ENCODE data around the gene TOR1A. TPM values are rescaled to one million over a fixed set of nuclear protein-coding genes. Genes with fewer than 3 reads are reported as not detected.

TOR1A gene
- total RNA-seq, 5 donors from 2014 or later (not counting 1 experiment from before 2014, with no cell fraction given): 16.6 to 39.3 (median 34.1) TPM

- no peak overlapping the region for H3K27ac ChIP-seq (ENCODE audit: low read length)
Observed at GRCh38 chr9:129809346-129809745, 14.6 kb downstream of the TOR1A start.

GRCh38 chr9:129806061-129806460, 17.9 kb downstream of the TOR1A start:
- ChIA-PET POLR2A (no interaction called here), CTCF (interaction anchor here (0.6 to 0.7 kb wide), 2 partner anchors 690 to 805 kb away, joined by 3 to 5 read pairs; no protein-coding TSS in a partner anchor)
- H3K36me3 ChIP-seq (ENCODE audit: control insufficient read depth in 2 of 2, extremely low read depth in 1 of 2, insufficient read depth in 1 of 2, low read length in 1 of 2): peaks cover 0 to 44% of the 10 kb centered on the region in 2 donors
- H3K4me1 Mint-ChIP-seq: peaks cover 25 to 37% (median 34%) of the 10 kb centered on the region in 3 donors
- ATAC-seq (replicated peaks in 1 of 4) (no peak), DNase-seq (no peak)
- H3K9me3 Mint-ChIP-seq: no peaks in the 10 kb centered on the region
- H3K27me3 Mint-ChIP-seq: no peaks in the 10 kb centered on the region
- peak overlapping the region in 2 of 3 donors; percentile 31 to 35 for H3K4me3 Mint-ChIP-seq
- peaks cover 28% of the 10 kb centered on the region for H3K36me3 Mint-ChIP-seq
- H3K9me3 ChIP-seq: no peaks in the 10 kb centered on the region
- H3K27ac Mint-ChIP-seq: peak overlapping the region; percentile 47 to 66
- H3K4me1 ChIP-seq (ENCODE audit: control insufficient read depth in 1 of 2, extremely low read depth in 1 of 2, insufficient read depth in 2 of 2, low read length in 2 of 2): peaks cover 6 to 23% of the 10 kb centered on the region in 2 experiments
- no peak overlapping the region for H3K4me3 ChIP-seq (ENCODE audit: control insufficient read depth in 1 of 2, extremely low read depth in 1 of 2, low read length in 1 of 2)
- no peaks in the 10 kb centered on the region for H3K27me3 ChIP-seq (replicated peaks in 1 of 2; ENCODE audit: control insufficient read depth in 2 of 2, extremely low read depth in 1 of 2, insufficient read depth in 2 of 2, low read length in 1 of 2)
- 89% methylated on average over 1 of the region's 4 CpGs for WGBS (ENCODE audit: insufficient coverage)
- no peak overlapping the region for H3K27ac ChIP-seq (ENCODE audit: low read length)

More at GRCh38 chr9:129809346-129809745, 14.6 kb downstream of the TOR1A start:
- 81% methylated on average over 8 of the region's 11 CpGs for WGBS (ENCODE audit: insufficient coverage)
- no peak for DNase-seq
- no peak for ATAC-seq (replicated peaks in 1 of 4)
- no peaks in the 10 kb centered on the region for H3K27me3 Mint-ChIP-seq
- ChIA-PET CTCF (interaction anchor here in 1 of 2 donors (0.6 kb wide), 1 partner anchor 9 kb away, joined by 6 read pairs; no protein-coding TSS in a partner anchor), POLR2A (no interaction called here)
- no peaks in the 10 kb centered on the region for H3K9me3 Mint-ChIP-seq
- no peak overlapping the region for H3K4me3 Mint-ChIP-seq
- Histone ChIP-seq H3K4me3 (ENCODE audit: control insufficient read depth in 1 of 2, extremely low read depth in 1 of 2, low read length in 1 of 2) (no peak overlapping the region), H3K36me3 (ENCODE audit: control insufficient read depth in 2 of 2, extremely low read depth in 1 of 2, insufficient read depth in 1 of 2, low read length in 1 of 2) (peaks cover 0 to 70% of the 10 kb centered on the region in 2 donors), H3K9me3 (no peaks in the 10 kb centered on the region), H3K27me3 (replicated peaks in 1 of 2; ENCODE audit: control insufficient read depth in 2 of 2, extremely low read depth in 1 of 2, insufficient read depth in 2 of 2, low read length in 1 of 2) (no peaks in the 10 kb centered on the region), H3K4me1 (ENCODE audit: control insufficient read depth in 1 of 2, extremely low read depth in 1 of 2, insufficient read depth in 2 of 2, low read length in 2 of 2) (peaks cover 0 to 15% of the 10 kb centered on the region in 2 experiments)
- H3K4me1 Mint-ChIP-seq: peaks cover 25 to 34% (median 33%) of the 10 kb centered on the region in 3 donors
- no peak overlapping the region for H3K27ac Mint-ChIP-seq
- peaks cover 35% of the 10 kb centered on the region for H3K36me3 Mint-ChIP-seq

GRCh38 chr9:129803676-129804060, 20.3 kb downstream of the TOR1A start:
- no peak for ATAC-seq (replicated peaks in 1 of 4)
- peak overlapping the region; percentile 55 to 80 for H3K27ac Mint-ChIP-seq
- POLR2A ChIA-PET: no interaction called here

GRCh38 chr9:129802833-129803675, 20.9 kb downstream of the TOR1A start, which contains the start of gene TOR1B:
Gene TOR1B (plus strand): TSS chr9:129803184. CDS start chr9:129803213, 29 bp downstream.
- peak; percentile 93 to 95 (median 95) for ATAC-seq (replicated peaks in 1 of 4)
- peaks cover 0 to 21% of the 10 kb centered on the region in 2 donors for H3K36me3 ChIP-seq (ENCODE audit: control insufficient read depth in 2 of 2, extremely low read depth in 1 of 2, insufficient read depth in 1 of 2, low read length in 1 of 2)
- ChIA-PET CTCF (interaction anchor here (0.7 kb wide), 3 partner anchors 20 to 383 kb away, joined by 3 read pairs; no protein-coding TSS in a partner anchor), POLR2A (interaction anchor here in 1 of 2 donors (0.5 kb wide), 1 partner anchor 174 kb away, joined by 4 read pairs; no protein-coding TSS in a partner anchor)
- H3K27ac Mint-ChIP-seq: peak within 1 kb of the TSS; percentile 94 to 96
- DNase-seq: peak; percentile 82 to 98 (median 91)
- H3K36me3 Mint-ChIP-seq: peaks cover 12% of the 10 kb centered on the region
- H3K4me3 Mint-ChIP-seq: peak within 1 kb of the TSS; percentile 85 to 91 (median 91)
- H3K4me1 Mint-ChIP-seq: peaks cover 25 to 30% (median 28%) of the 10 kb centered on the region in 3 donors
- no peaks in the 10 kb centered on the region for H3K9me3 Mint-ChIP-seq
- peak within 1 kb of the TSS; percentile 57 for H3K27ac ChIP-seq (ENCODE audit: low read length)
- H3K4me3 ChIP-seq (ENCODE audit: control insufficient read depth in 1 of 2, extremely low read depth in 1 of 2, low read length in 1 of 2): peak within 1 kb of the TSS; percentile 56 to 78
- H3K4me1 ChIP-seq (ENCODE audit: control insufficient read depth in 1 of 2, extremely low read depth in 1 of 2, insufficient read depth in 2 of 2, low read length in 2 of 2): peaks cover 6 to 23% of the 10 kb centered on the region in 2 experiments
- no peaks in the 10 kb centered on the region for H3K27me3 ChIP-seq (replicated peaks in 1 of 2; ENCODE audit: control insufficient read depth in 2 of 2, extremely low read depth in 1 of 2, insufficient read depth in 2 of 2, low read length in 1 of 2)
- no peaks in the 10 kb centered on the region for H3K9me3 ChIP-seq
- no peaks in the 10 kb centered on the region for H3K27me3 Mint-ChIP-seq
- WGBS (ENCODE audit: insufficient coverage): under 1% methylated on average over 89 of the region's 93 CpGs

More at GRCh38 chr9:129803676-129804060, 20.3 kb downstream of the TOR1A start:
- H3K9me3 ChIP-seq: no peaks in the 10 kb centered on the region
- no peaks in the 10 kb centered on the region for H3K27me3 Mint-ChIP-seq
- peaks cover 0 to 21% of the 10 kb centered on the region in 2 donors for H3K36me3 ChIP-seq (ENCODE audit: control insufficient read depth in 2 of 2, extremely low read depth in 1 of 2, insufficient read depth in 1 of 2, low read length in 1 of 2)
- peaks cover 25 to 30% (median 28%) of the 10 kb centered on the region in 3 donors for H3K4me1 Mint-ChIP-seq
- WGBS (ENCODE audit: insufficient coverage): 2% methylated on average over 14 of the region's 14 CpGs
- H3K4me3 ChIP-seq (ENCODE audit: control insufficient read depth in 1 of 2, extremely low read depth in 1 of 2, low read length in 1 of 2): peak overlapping the region; percentile 56 to 75
- peaks cover 14% of the 10 kb centered on the region for H3K36me3 Mint-ChIP-seq
- H3K27ac ChIP-seq (ENCODE audit: low read length): peak overlapping the region; percentile 18
- no peak for DNase-seq
- H3K27me3 ChIP-seq (replicated peaks in 1 of 2; ENCODE audit: control insufficient read depth in 2 of 2, extremely low read depth in 1 of 2, insufficient read depth in 2 of 2, low read length in 1 of 2): no peaks in the 10 kb centered on the region
- peaks cover 6 to 23% of the 10 kb centered on the region in 2 experiments for H3K4me1 ChIP-seq (ENCODE audit: control insufficient read depth in 1 of 2, extremely low read depth in 1 of 2, insufficient read depth in 2 of 2, low read length in 2 of 2)
- CTCF ChIA-PET: interaction anchor here in 1 of 2 donors (0.6 to 0.7 kb wide), 2 partner anchors 10 to 19 kb away, joined by 3 read pairs; no protein-coding TSS in a partner anchor
- H3K9me3 Mint-ChIP-seq: no peaks in the 10 kb centered on the region
- H3K4me3 Mint-ChIP-seq: peak overlapping the region; percentile 85 to 91 (median 91)

DNA sequence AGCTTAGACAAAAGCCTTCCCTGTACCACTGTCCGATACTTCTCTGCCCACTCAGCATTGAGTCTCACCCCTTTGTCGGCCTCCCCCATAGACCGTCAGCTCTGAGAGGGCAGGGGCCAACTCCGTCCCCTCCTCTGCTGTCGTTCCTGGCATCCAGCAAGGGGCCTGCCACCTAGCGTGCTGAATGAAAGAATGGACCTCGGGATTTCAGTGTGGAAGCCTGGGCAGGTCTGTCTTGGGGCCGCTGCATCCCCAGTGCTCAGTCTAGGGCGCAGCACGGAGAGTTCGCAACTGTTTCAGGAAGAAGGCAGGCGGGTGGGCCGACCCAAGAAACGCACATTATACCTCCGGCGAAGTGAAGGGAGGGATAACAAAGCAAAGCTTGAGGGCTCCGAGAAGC, 22.4 kb downstream of the TOR1A start:
- POLR2A ChIA-PET: no interaction called here
- Histone ChIP-seq H3K4me1 (ENCODE audit: control insufficient read depth in 1 of 2, extremely low read depth in 1 of 2, insufficient read depth in 2 of 2, low read length in 2 of 2) (peaks cover 6 to 23% of the 10 kb centered on the region in 2 experiments), H3K27me3 (replicated peaks in 1 of 2; ENCODE audit: control insufficient read depth in 2 of 2, extremely low read depth in 1 of 2, insufficient read depth in 2 of 2, low read length in 1 of 2) (no peaks in the 10 kb centered on the region), H3K9me3 (no peaks in the 10 kb centered on the region), H3K36me3 (ENCODE audit: control insufficient read depth in 2 of 2, extremely low read depth in 1 of 2, insufficient read depth in 1 of 2, low read length in 1 of 2) (peaks cover 0 to 9% of the 10 kb centered on the region in 2 donors), H3K27ac (ENCODE audit: low read length) (no peak overlapping the region), H3K4me3 (ENCODE audit: control insufficient read depth in 1 of 2, extremely low read depth in 1 of 2, low read length in 1 of 2) (no peak overlapping the region)
- Mint-ChIP-seq H3K27ac (peak overlapping the region; percentile 36 to 52), H3K36me3 (peaks cover 7% of the 10 kb centered on the region), H3K27me3 (no peaks in the 10 kb centered on the region), H3K4me1 (peaks cover 19 to 24% (median 21%) of the 10 kb centered on the region in 3 donors), H3K4me3 (peak overlapping the region; percentile 64 to 91 (median 85)), H3K9me3 (no peaks in the 10 kb centered on the region)
- WGBS (ENCODE audit: insufficient coverage): 97% methylated on average over 16 of the region's 17 CpGs
- CTCF ChIA-PET: no interaction called here
- ATAC-seq (replicated peaks in 1 of 4) (no peak), DNase-seq (no peak)

DNA sequence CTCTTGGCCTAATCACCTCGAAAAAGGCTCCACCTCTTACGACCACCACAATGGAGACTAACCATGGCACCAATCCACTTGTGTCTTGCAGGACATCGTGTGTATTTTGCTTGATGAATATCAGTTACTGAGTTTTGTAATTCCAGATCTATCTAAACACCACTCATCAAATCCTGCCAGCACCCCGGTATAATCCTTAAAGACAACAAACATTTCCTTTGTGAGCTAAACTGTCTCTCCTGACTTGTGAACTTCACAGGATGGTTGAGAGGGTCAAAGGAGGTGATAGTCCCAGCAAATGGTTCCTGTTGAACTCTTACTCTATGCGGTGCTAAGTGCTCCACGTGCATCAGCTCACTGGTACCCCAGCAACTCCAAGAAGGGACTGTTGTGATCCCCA, 25.0 kb downstream of the TOR1A start:
- peaks cover 3 to 11% of the 10 kb centered on the region in 2 experiments for H3K4me1 ChIP-seq (ENCODE audit: control insufficient read depth in 1 of 2, extremely low read depth in 1 of 2, insufficient read depth in 2 of 2, low read length in 2 of 2)
- H3K36me3 ChIP-seq (ENCODE audit: control insufficient read depth in 2 of 2, extremely low read depth in 1 of 2, insufficient read depth in 1 of 2, low read length in 1 of 2): no peaks in the 10 kb centered on the region
- Mint-ChIP-seq H3K27me3 (no peaks in the 10 kb centered on the region), H3K4me3 (no peak overlapping the region), H3K27ac (no peak overlapping the region), H3K36me3 (no peaks in the 10 kb centered on the region), H3K9me3 (no peaks in the 10 kb centered on the region), H3K4me1 (peaks cover 1 to 5% (median 5%) of the 10 kb centered on the region in 3 donors)
- DNase-seq: no peak
- WGBS (ENCODE audit: insufficient coverage): 100% methylated on average over 2 of the region's 6 CpGs
- ATAC-seq (replicated peaks in 1 of 4): no peak
- H3K4me3 ChIP-seq (ENCODE audit: control insufficient read depth in 1 of 2, extremely low read depth in 1 of 2, low read length in 1 of 2): no peak overlapping the region
- ChIA-PET CTCF (no interaction called here), POLR2A (no interaction called here)
- H3K9me3 ChIP-seq: no peaks in the 10 kb centered on the region
- peaks cover 0 to 2% of the 10 kb centered on the region in 2 experiments for H3K27me3 ChIP-seq (replicated peaks in 1 of 2; ENCODE audit: control insufficient read depth in 2 of 2, extremely low read depth in 1 of 2, insufficient read depth in 2 of 2, low read length in 1 of 2)
- H3K27ac ChIP-seq (ENCODE audit: low read length): no peak overlapping the region

Measured in T-cell (primary cell).